ENCODE data around the gene FN3K. TPM values are rescaled to one million over a fixed set of nuclear protein-coding genes. Genes with fewer than 3 reads are reported as not detected.

Gene FN3K
- total and polyA plus RNA-seq, 2 donors (not counting 3 experiments of a cell fraction or from before 2014, with no cell fraction given) = 2.0 to 12.0 TPM

DNA sequence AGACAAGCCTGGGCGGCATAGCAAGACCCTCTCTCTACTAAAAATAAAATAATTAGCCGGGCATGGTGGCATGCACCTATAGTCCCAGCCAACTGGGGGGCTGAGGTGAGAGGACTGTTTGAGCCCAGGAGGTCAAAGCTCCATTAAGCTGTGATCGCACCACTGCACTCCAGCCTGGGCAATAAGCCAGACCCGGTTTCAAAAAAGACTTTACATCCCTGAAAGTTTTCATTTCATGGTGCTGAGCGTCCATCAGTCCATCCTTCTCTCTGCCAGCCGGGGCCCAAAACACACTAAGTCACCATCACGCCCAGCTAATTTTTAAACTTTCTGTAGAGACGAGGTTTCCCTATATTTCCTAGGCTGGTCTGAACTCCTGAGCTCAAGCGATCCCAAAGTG, 47.5 kb upstream of the FN3K start:
- TF ChIP-seq JUN (IDR thresholded peaks at IDR 0.05; ENCODE audit: borderline replicate concordance, insufficient read depth, insufficient read length, low read depth) = no peak
- no peak for TF ChIP-seq FOS (IDR thresholded peaks at IDR 0.05; ENCODE audit: borderline replicate concordance, insufficient read depth, low read length)
- TF ChIP-seq EZH2 (IDR thresholded peaks at IDR 0.05; ENCODE audit: borderline replicate concordance, low read depth, low read length, severe bottlenecking) = no peak
- no peak for TF ChIP-seq GATA2 (IDR thresholded peaks at IDR 0.05; ENCODE audit: insufficient read depth, insufficient read length, low read depth, low read length)
- TF ChIP-seq, protein P1, sequence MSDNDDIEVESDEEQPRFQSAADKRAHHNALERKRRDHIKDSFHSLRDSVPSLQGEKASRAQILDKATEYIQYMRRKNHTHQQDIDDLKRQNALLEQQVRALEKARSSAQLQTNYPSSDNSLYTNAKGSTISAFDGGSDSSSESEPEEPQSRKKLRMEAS (IDR thresholded peaks at IDR 0.05; ENCODE audit: insufficient read depth, insufficient read length) = no peak
- TF ChIP-seq POLR2A (IDR thresholded peaks at IDR 0.05; ENCODE audit: low read depth, low read length) = no peak
- TF ChIP-seq, protein P2, sequence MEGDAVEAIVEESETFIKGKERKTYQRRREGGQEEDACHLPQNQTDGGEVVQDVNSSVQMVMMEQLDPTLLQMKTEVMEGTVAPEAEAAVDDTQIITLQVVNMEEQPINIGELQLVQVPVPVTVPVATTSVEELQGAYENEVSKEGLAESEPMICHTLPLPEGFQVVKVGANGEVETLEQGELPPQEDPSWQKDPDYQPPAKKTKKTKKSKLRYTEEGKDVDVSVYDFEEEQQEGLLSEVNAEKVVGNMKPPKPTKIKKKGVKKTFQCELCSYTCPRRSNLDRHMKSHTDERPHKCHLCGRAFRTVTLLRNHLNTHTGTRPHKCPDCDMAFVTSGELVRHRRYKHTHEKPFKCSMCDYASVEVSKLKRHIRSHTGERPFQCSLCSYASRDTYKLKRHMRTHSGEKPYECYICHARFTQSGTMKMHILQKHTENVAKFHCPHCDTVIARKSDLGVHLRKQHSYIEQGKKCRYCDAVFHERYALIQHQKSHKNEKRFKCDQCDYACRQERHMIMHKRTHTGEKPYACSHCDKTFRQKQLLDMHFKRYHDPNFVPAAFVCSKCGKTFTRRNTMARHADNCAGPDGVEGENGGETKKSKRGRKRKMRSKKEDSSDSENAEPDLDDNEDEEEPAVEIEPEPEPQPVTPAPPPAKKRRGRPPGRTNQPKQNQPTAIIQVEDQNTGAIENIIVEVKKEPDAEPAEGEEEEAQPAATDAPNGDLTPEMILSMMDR (IDR thresholded peaks at IDR 0.05; ENCODE audit: extremely low read depth in 1 of 2, insufficient read depth in 1 of 2, low read depth in 1 of 2, low read length in 2 of 2) = no peak
- no peak for TF ChIP-seq POLR2AphosphoS5 (IDR thresholded peaks at IDR 0.05; ENCODE audit: insufficient read depth, low read depth, low read length)
- Histone ChIP-seq H3K27me3 (ENCODE audit: control insufficient read depth in 2 of 2, insufficient read depth in 2 of 2, low read length in 2 of 2) (no peaks in the 10 kb centered on the region), H3K9ac (replicated peaks; ENCODE audit: extremely low read depth, insufficient read depth, low read length) (no peak overlapping the region), H3K4me3 (replicated peaks in 1 of 3; ENCODE audit: insufficient read depth in 1 of 3, low read depth in 1 of 3, low read length in 3 of 3) (no peak overlapping the region), H3K79me2 (ENCODE audit: control insufficient read depth, insufficient read depth, low read length) (no peaks in the 10 kb centered on the region), H3K4me1 (ENCODE audit: control insufficient read depth, extremely low read depth, insufficient read depth, low read length) (no peaks in the 10 kb centered on the region), H3K4me2 (ENCODE audit: insufficient read depth, low read length) (no peak overlapping the region), H3K27ac (ENCODE audit: insufficient read depth, low read depth, low read length) (no peak overlapping the region), H3K9me3 (replicated peaks; ENCODE audit: control insufficient read depth, insufficient read depth, low read length) (no peaks in the 10 kb centered on the region), H4K20me1 (replicated peaks; ENCODE audit: control insufficient read depth, extremely low read depth, insufficient read depth, low read length) (no peaks in the 10 kb centered on the region), H2AFZ (ENCODE audit: low read depth, low read length) (no peak overlapping the region), H3K36me3 (ENCODE audit: control insufficient read depth in 2 of 2, extremely low read depth in 1 of 2, insufficient read depth in 2 of 2, low read length in 2 of 2) (no peaks in the 10 kb centered on the region), H3K9me1 (replicated peaks; ENCODE audit: control insufficient read depth, extremely low read depth, insufficient read depth, low read length) (no peaks in the 10 kb centered on the region)
- DNase-seq (ENCODE audit: low read depth, low spot score) (no peak), FAIRE-seq (no peak)
- dilution Hi-C loops (cut with MboI; ENCODE audit: extremely low pct_ligation_motif_present, low sequenced_read_pairs) (no loop called here), intact Hi-C loops (cut with micrococcal nuclease) (no loop called here)
- POLR2A ChIA-PET = no interaction called here
- no TSS peak for BruUV-seq (replicated peaks)
- CTCF ChIA-PET = interaction anchor here (1.5 to 1.8 kb wide), 2 partner anchors 10 to 19 kb away, joined by 3 to 4 read pairs; no protein-coding TSS in a partner anchor
